Neural cell (in vitro differentiated cells): ENCODE results near the gene GGT5.
"Not testable (repeated sequence)": the region's sequence is repeated elsewhere in the genome, so short reads cannot be mapped to it uniquely, and the experiment has no call there.

Source experiments
- EZH2 ChIP-seq: fragments of 200-600, 300-800 bp; shearing (Covaris generic), sonication (generic); IDR thresholded peaks from 2 replicates; pipeline ENCODE4 v1.6.1; 2014; ENCODE audit warnings: antibody characterized with exemption, low read length, borderline replicate concordance, mild to moderate bottlenecking; ENCODE audit not compliant: insufficient read depth, poor library complexity, severe bottlenecking
- POLR2AphosphoS5 ChIP-seq: IDR thresholded peaks from 2 replicates; pipeline ENCODE4 v1.6.1; 2012
- RAD21 ChIP-seq: fragments of 450-650 bp; conservative IDR thresholded peaks from 2 replicates; pipeline ENCODE4 v1.6.1; 2014; ENCODE audit warnings: antibody characterized with exemption, mild to moderate bottlenecking, moderate library complexity
- REST ChIP-seq: IDR thresholded peaks from 2 replicates; pipeline ENCODE4 v1.6.1; 2012; ENCODE audit warnings: borderline replicate concordance
- SMC3 ChIP-seq: fragments of 450-650 bp; conservative IDR thresholded peaks from 2 replicates; pipeline ENCODE4 v1.6.1; 2014; ENCODE audit warnings: antibody characterized with exemption, mild to moderate bottlenecking, moderate library complexity; ENCODE audit not compliant: poor library complexity
- TF ChIP-seq, protein P1 (sequence below): fragments of 450-650 bp; IDR thresholded peaks from 2 replicates; pipeline ENCODE4 v1.5.1; 2014; ENCODE audit warnings: antibody characterized with exemption, mild to moderate bottlenecking, moderate library complexity; ENCODE audit not compliant: poor library complexity, severe bottlenecking

DNA sequence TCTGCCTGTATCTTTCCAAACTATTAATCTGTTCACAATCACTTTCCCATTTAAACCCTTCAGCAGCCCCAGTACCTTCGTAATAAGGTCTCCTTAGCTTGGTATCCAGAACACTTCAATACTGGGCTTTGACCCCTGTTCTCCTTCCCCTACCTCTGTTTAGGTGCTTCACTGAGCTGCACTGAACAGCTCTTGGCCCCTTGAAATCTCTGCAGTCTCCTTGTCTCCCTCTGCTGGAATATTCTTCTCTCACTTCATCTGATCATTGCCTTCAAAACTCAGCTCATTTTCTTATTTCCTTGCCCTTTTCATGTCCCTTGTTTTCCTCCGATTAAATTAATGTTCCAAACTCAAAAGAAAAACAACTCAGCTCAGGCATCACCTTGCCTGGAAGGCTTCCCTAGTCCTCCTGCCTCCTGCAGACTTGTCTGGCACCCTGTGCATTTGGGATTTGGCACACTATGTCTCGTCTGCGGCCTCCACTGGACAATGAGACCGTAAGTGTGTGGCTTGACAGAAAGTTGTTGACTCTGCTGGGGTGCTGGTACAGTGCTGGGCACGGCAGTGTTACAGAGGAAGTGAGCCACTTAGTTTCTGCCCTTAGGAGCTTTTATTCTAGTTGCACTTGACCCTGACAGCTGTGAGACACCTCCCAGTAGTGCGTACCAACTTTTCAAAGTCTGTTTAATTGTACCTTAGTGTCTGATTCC, 30.0 kb upstream of the GGT5 start:
- TF ChIP-seq, protein P1, sequence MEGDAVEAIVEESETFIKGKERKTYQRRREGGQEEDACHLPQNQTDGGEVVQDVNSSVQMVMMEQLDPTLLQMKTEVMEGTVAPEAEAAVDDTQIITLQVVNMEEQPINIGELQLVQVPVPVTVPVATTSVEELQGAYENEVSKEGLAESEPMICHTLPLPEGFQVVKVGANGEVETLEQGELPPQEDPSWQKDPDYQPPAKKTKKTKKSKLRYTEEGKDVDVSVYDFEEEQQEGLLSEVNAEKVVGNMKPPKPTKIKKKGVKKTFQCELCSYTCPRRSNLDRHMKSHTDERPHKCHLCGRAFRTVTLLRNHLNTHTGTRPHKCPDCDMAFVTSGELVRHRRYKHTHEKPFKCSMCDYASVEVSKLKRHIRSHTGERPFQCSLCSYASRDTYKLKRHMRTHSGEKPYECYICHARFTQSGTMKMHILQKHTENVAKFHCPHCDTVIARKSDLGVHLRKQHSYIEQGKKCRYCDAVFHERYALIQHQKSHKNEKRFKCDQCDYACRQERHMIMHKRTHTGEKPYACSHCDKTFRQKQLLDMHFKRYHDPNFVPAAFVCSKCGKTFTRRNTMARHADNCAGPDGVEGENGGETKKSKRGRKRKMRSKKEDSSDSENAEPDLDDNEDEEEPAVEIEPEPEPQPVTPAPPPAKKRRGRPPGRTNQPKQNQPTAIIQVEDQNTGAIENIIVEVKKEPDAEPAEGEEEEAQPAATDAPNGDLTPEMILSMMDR, result not testable (repeated sequence)
- TF ChIP-seq RAD21, POLR2AphosphoS5, REST, SMC3, EZH2: not testable (repeated sequence)
